Neural cell (in vitro differentiated cells): ENCODE measurements around the gene TMEM26.

Experiments used
- EZH2 ChIP-seq: fragments of 200-600, 300-800 bp; shearing (Covaris generic), sonication (generic); IDR thresholded peaks from 2 replicates; pipeline ENCODE4 v1.6.1; 2014; ENCODE audit warnings: antibody characterized with exemption, low read length, borderline replicate concordance, mild to moderate bottlenecking; ENCODE audit not compliant: insufficient read depth, poor library complexity, severe bottlenecking
- POLR2AphosphoS5 ChIP-seq: IDR thresholded peaks from 2 replicates; pipeline ENCODE4 v1.6.1; 2012
- TF ChIP-seq, protein P1 (sequence below): fragments of 450-650 bp; IDR thresholded peaks from 2 replicates; pipeline ENCODE4 v1.5.1; 2014; ENCODE audit warnings: antibody characterized with exemption, mild to moderate bottlenecking, moderate library complexity; ENCODE audit not compliant: poor library complexity, severe bottlenecking

GRCh38 chr10:61406242-61406641 lies 46.9 kb downstream of the TMEM26 start:
- TF ChIP-seq EZH2, result no peak
- TF ChIP-seq, protein P1, sequence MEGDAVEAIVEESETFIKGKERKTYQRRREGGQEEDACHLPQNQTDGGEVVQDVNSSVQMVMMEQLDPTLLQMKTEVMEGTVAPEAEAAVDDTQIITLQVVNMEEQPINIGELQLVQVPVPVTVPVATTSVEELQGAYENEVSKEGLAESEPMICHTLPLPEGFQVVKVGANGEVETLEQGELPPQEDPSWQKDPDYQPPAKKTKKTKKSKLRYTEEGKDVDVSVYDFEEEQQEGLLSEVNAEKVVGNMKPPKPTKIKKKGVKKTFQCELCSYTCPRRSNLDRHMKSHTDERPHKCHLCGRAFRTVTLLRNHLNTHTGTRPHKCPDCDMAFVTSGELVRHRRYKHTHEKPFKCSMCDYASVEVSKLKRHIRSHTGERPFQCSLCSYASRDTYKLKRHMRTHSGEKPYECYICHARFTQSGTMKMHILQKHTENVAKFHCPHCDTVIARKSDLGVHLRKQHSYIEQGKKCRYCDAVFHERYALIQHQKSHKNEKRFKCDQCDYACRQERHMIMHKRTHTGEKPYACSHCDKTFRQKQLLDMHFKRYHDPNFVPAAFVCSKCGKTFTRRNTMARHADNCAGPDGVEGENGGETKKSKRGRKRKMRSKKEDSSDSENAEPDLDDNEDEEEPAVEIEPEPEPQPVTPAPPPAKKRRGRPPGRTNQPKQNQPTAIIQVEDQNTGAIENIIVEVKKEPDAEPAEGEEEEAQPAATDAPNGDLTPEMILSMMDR, result no peak
- no peak for TF ChIP-seq POLR2AphosphoS5
